SK-N-SH (cell line): ENCODE results near the gene DDX41. TPM values are rescaled to one million over a fixed set of nuclear protein-coding genes. Genes with fewer than 3 reads are reported as not detected.

ENCODE experiments used
- CTCF ChIA-PET: fragments of 300-600, 350-600 bp; formaldehyde crosslinking; extraction: SDS; loops from one replicate; lab custom pipeline; 2021; lab: Yijun Ruan, JAX
- POLR2A ChIA-PET: fragments of 350-600 bp; sonication (Branson Sonifier 250); formaldehyde crosslinking; extraction: SDS; loops from one replicate; lab custom pipeline; 2020; ENCODE audit warnings: antibody characterized with exemption, inconsistent platforms; lab: Yijun Ruan, JAX
- DNase-seq: peaks from one replicate; pipeline ENCODE4 v3.0.0; 2012
- H2AFZ ChIP-seq: fragments of 200-600 bp; sonication (generic); 2 replicates; pipeline ENCODE4 v1.8.1; 2016; ENCODE audit warnings: antibody characterized with exemption, mild to moderate bottlenecking, low read depth
- H3F3A ChIP-seq: fragments of 200-600 bp; sonication (generic); replicated peaks from 2 replicates; pipeline ENCODE3; 2016; ENCODE audit warnings: antibody characterized with exemption, mild to moderate bottlenecking; ENCODE audit not compliant: insufficient read depth
- H3K27ac ChIP-seq, 2 experiments: fragments of 200-500 bp in 1 of 2; fragments of 200-600 bp in 1 of 2; sonication (Bioruptor generic) in 1 of 2; sonication (generic), shearing (Covaris generic) in 1 of 2; 2 replicates each; pipeline versions ENCODE4 v1.5.1 to v1.6.1; 2014 to 2016; ENCODE audit warnings: low read depth in 2 of 2, inconsistent platforms in 1 of 2, low read length in 1 of 2, mild to moderate bottlenecking in 1 of 2, mixed read lengths in 1 of 2
- H3K27me3 ChIP-seq: fragments of 200-600 bp; sonication (generic), shearing (Covaris generic); 2 replicates; pipeline ENCODE4 v1.6.1; 2016; ENCODE audit warnings: mixed run types; ENCODE audit not compliant: insufficient read depth
- H3K36me3 ChIP-seq, 2 experiments: fragments of 200-500 bp in 1 of 2; fragments of 200-600 bp in 1 of 2; sonication (Bioruptor generic) in 1 of 2; sonication (generic) in 1 of 2; replicated peaks in 1 of 2; 2 replicates each; pipeline versions ENCODE3 to v1.5.1; 2014 to 2016; ENCODE audit warnings: low read length in 1 of 2, mild to moderate bottlenecking in 1 of 2; ENCODE audit not compliant: insufficient read depth in 2 of 2, control insufficient read depth in 1 of 2
- H3K4me1 ChIP-seq, 2 experiments: fragments of 200-500 bp in 1 of 2; fragments of 200-600 bp in 1 of 2; sonication (Bioruptor generic) in 1 of 2; sonication (generic), shearing (Covaris generic) in 1 of 2; 2 replicates each; pipeline versions ENCODE4 v1.5.1 to v1.6.1; 2014 to 2016; ENCODE audit warnings: low read depth in 1 of 2, low read length in 1 of 2, mixed run types in 1 of 2; ENCODE audit not compliant: insufficient read depth in 2 of 2, control insufficient read depth in 1 of 2
- H3K4me2 ChIP-seq: fragments of 200-600 bp; sonication (generic), shearing (Covaris generic); 2 replicates; pipeline ENCODE4 v1.6.1; 2017; ENCODE audit warnings: mixed run types
- H3K4me3 ChIP-seq, 2 experiments: fragments of 200-500 bp in 1 of 2; fragments of 200-600 bp in 1 of 2; sonication (Bioruptor generic) in 1 of 2; sonication (generic), shearing (Covaris generic) in 1 of 2; 2 replicates each; pipeline versions ENCODE4 v1.5.1 to v1.8.1; 2014 to 2016; ENCODE audit warnings: low read depth in 2 of 2, inconsistent platforms in 1 of 2, low read length in 1 of 2, mild to moderate bottlenecking in 1 of 2, mixed read lengths in 1 of 2, moderate library complexity in 1 of 2
- H3K79me2 ChIP-seq: fragments of 200-600 bp; sonication (generic); 2 replicates; pipeline ENCODE4 v1.8.1; 2017; ENCODE audit warnings: mild to moderate bottlenecking; ENCODE audit not compliant: insufficient read depth
- H3K9ac ChIP-seq: fragments of 200-600 bp; sonication (generic); 2 replicates; pipeline ENCODE4 v1.6.1; 2017; ENCODE audit warnings: mixed run types
- H3K9me2 ChIP-seq: fragments of 200-600 bp; sonication (generic); 2 replicates; pipeline ENCODE4 v1.6.1; 2017; ENCODE audit warnings: mixed run types
- H3K9me3 ChIP-seq: fragments of 200-600 bp; sonication (generic); 2 replicates; pipeline ENCODE4 v1.6.1; 2017; ENCODE audit warnings: mixed run types, mild to moderate bottlenecking, moderate library complexity
- H4K20me1 ChIP-seq: fragments of 200-600 bp; sonication (generic); 2 replicates; pipeline ENCODE4 v1.6.1; 2017; ENCODE audit warnings: mild to moderate bottlenecking, mixed run types; ENCODE audit not compliant: insufficient read depth
- CHD2 ChIP-seq: fragments of 150-350 bp; IDR thresholded peaks from 2 replicates; pipeline ENCODE4 v1.6.1; 2018; ENCODE audit warnings: low read length; ENCODE audit not compliant: partially characterized antibody
- ELF1 ChIP-seq: IDR thresholded peaks from 2 replicates; pipeline ENCODE4 v1.4.0; 2012
- FOXM1 ChIP-seq: IDR thresholded peaks from 2 replicates; pipeline ENCODE4 v1.4.0; 2012; ENCODE audit warnings: low read depth, mild to moderate bottlenecking
- MXI1 ChIP-seq: IDR thresholded peaks from 2 replicates; pipeline ENCODE4 v1.6.1; 2012; ENCODE audit warnings: mild to moderate bottlenecking, low read depth, low read length, improper control_type of control experiment
- NRF1 ChIP-seq: IDR thresholded peaks from 2 replicates; pipeline ENCODE4 v1.6.1; 2012; ENCODE audit warnings: low read depth, mild to moderate bottlenecking, low read length
- RCOR1 ChIP-seq: fragments of 150-350 bp; IDR thresholded peaks from 2 replicates; pipeline ENCODE4 v1.6.1; 2017; ENCODE audit warnings: antibody characterized with exemption, low read length
- SIN3A ChIP-seq: IDR thresholded peaks from 2 replicates; pipeline ENCODE4 v1.6.1; 2012; ENCODE audit warnings: low read depth, mild to moderate bottlenecking, low read length, moderate library complexity, borderline replicate concordance
- TAF1 ChIP-seq: IDR thresholded peaks from 2 replicates; pipeline ENCODE4 v1.6.1; 2012; ENCODE audit warnings: low read depth, mild to moderate bottlenecking, low read length, moderate library complexity, borderline replicate concordance
- YY1 ChIP-seq: IDR thresholded peaks from 2 replicates; pipeline ENCODE4 v1.4.0; 2012; ENCODE audit warnings: low read depth, mild to moderate bottlenecking
- WGBS: methylation state at CpG from one replicate; pipeline ENCODE4 v1.1.6; 2017; ENCODE audit warnings: low lambda C conversion rate; 5-methylcytosine and 5-hydroxymethylcytosine counted together
- polyA plus RNA-seq, 3 experiments: library from polyadenylated mRNA; depleted of rRNA; stranded (reverse); fragments of >200 nt; gene quantifications; 2 replicates each; pipeline ENCODE4 v1.2.3, GENCODE V29; 2012
- TF ChIP-seq, protein P1 (sequence below): IDR thresholded peaks from 2 replicates; pipeline ENCODE4; 2012
- TF ChIP-seq, protein P2 (sequence below): fragments of 150-350 bp; IDR thresholded peaks from 2 replicates; pipeline ENCODE4 v1.6.1; 2016; ENCODE audit warnings: mild to moderate bottlenecking, low read depth, low read length
- TF ChIP-seq, protein P3 (sequence below): fragments of 200-600 bp; sonication (generic); IDR thresholded peaks from 2 replicates; pipeline ENCODE4 v1.6.1; 2017; ENCODE audit warnings: antibody characterized with exemption, mild to moderate bottlenecking, moderate library complexity

The DDX41 gene
- polyA plus RNA-seq, 1 of the 3 experiments (the other 2 are of a cell fraction): 176 TPM

DNA sequence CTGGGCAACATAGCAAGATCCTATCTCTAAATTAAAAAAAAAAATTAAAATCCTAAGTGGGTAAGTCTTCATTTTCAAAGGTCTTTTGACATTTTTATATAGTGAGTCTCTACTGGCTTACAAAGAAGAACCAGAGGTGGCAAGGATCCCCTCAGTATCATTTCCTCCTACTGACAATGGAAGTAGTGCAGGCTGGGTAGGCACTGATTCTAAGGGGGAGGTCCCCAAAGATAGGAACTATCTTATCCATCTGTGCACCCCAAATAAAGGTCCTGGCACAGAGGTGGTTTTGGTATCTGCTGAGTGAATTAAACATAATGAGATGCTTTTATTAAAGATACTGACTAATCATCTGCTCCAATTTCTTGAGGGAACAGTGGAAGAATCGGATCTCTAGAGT, 33.4 kb upstream of the DDX41 start:
- WGBS: 100% methylated on average over 1 of the region's 1 CpG

DNA sequence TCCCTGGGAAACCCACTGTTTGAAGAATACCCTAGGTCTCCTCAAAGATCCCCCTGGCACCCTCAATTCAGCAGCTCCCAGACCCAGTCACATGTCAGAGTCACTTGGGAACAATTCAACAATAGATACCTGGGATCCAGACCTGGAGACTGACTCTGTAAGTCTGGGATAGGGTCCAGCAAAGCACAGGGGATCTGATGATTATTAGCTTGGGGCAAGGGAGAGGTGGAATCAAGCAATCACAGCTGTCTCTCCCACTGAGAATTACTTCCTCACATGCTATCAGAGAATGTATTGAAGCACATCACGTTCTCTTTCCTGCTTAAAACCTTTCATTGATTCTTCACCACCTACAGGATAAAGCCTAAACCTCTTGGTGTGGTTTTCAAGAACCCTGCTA, 31.7 kb upstream of the DDX41 start:
- Histone ChIP-seq H3K9me2 (no peaks in the 10 kb centered on the region), H3K4me2 (no peak overlapping the region), H3K9me3 (no peaks in the 10 kb centered on the region), H3K27me3 (no peaks in the 10 kb centered on the region), H3K9ac (no peak overlapping the region), H2AFZ (no peak overlapping the region), H3K4me3 (no peak overlapping the region), H3K27ac (peak overlapping the region in 1 of 2 experiments; percentile 50; a peak in 2 of 4 replicates), H3K4me1 (peaks cover 10 to 36% of the 10 kb centered on the region in 2 experiments), H3F3A (peaks cover 32% of the 10 kb centered on the region), H3K36me3 (peaks cover 19 to 24% of the 10 kb centered on the region in 2 experiments), H4K20me1 (peaks cover 87% of the 10 kb centered on the region), H3K79me2 (peaks cover 90% of the 10 kb centered on the region)
- DNase-seq: no peak
- 100% methylated on average over 1 of the region's 1 CpG for WGBS
- POLR2A ChIA-PET: interaction anchor here (1.1 kb wide), 1 partner anchor 27 kb away, joined by 4 read pairs; no protein-coding TSS in a partner anchor
- CTCF ChIA-PET: interaction anchor here (1.3 to 1.4 kb wide), 2 partner anchors 11 to 47 kb away, joined by 3 read pairs; no protein-coding TSS in a partner anchor
- TF ChIP-seq CHD2 (no peak), MXI1 (no peak), TAF1 (no peak), RCOR1 (no peak), NRF1 (no peak), YY1 (no peak)
- TF ChIP-seq, protein P1, sequence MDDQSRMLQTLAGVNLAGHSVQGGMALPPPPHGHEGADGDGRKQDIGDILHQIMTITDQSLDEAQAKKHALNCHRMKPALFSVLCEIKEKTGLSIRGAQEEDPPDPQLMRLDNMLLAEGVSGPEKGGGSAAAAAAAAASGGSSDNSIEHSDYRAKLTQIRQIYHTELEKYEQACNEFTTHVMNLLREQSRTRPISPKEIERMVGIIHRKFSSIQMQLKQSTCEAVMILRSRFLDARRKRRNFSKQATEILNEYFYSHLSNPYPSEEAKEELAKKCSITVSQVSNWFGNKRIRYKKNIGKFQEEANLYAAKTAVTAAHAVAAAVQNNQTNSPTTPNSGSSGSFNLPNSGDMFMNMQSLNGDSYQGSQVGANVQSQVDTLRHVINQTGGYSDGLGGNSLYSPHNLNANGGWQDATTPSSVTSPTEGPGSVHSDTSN: no peak
- TF ChIP-seq, protein P2, sequence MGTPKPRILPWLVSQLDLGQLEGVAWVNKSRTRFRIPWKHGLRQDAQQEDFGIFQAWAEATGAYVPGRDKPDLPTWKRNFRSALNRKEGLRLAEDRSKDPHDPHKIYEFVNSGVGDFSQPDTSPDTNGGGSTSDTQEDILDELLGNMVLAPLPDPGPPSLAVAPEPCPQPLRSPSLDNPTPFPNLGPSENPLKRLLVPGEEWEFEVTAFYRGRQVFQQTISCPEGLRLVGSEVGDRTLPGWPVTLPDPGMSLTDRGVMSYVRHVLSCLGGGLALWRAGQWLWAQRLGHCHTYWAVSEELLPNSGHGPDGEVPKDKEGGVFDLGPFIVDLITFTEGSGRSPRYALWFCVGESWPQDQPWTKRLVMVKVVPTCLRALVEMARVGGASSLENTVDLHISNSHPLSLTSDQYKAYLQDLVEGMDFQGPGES: no peak

More for the DNA sequence above, 33.4 kb upstream of the DDX41 start:
- Histone ChIP-seq H3K36me3 (peaks cover 12 to 19% of the 10 kb centered on the region in 2 experiments), H3F3A (peaks cover 25% of the 10 kb centered on the region), H3K9me3 (no peaks in the 10 kb centered on the region), H3K4me2 (no peak overlapping the region), H4K20me1 (peaks cover 75% of the 10 kb centered on the region), H3K9ac (no peak overlapping the region), H3K9me2 (no peaks in the 10 kb centered on the region), H3K27ac (no peak overlapping the region), H3K4me3 (no peak overlapping the region), H3K27me3 (no peaks in the 10 kb centered on the region), H3K79me2 (peaks cover 80% of the 10 kb centered on the region), H3K4me1 (peaks cover 10 to 33% of the 10 kb centered on the region in 2 experiments), H2AFZ (no peak overlapping the region)
- no peak for DNase-seq
- TF ChIP-seq RCOR1: no peak
- ChIA-PET CTCF (interaction anchor here (1.4 kb wide), 1 partner anchor 49 kb away, joined by 3 read pairs; no protein-coding TSS in a partner anchor), POLR2A (no interaction called here)

DNA sequence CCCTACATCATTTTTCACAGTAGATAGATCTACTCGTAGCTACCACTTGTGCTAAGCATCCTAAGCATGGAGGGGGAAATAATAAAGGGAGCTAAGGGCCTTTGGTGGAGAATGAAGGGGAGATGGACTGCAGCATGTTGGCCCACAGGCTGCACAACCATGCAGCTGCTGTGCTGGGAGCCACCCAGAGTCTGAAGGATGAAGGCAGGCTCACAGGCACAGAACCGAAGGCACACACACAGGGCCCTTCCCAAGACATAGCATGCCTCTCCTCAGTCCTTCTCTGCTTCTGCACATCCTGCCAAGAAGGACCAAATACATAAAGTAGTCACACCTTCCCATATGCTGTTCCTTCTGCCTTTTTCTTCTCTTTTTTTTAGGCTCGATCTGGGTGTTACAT, 31.0 kb upstream of the DDX41 start:
- Histone ChIP-seq H3K4me3 (no peak overlapping the region), H3K79me2 (peaks cover 90% of the 10 kb centered on the region), H4K20me1 (peaks cover 87% of the 10 kb centered on the region), H2AFZ (no peak overlapping the region), H3K4me2 (no peak overlapping the region), H3K36me3 (peaks cover 19 to 24% of the 10 kb centered on the region in 2 experiments), H3K9ac (no peak overlapping the region), H3K4me1 (peaks cover 10 to 33% of the 10 kb centered on the region in 2 experiments), H3K9me3 (no peaks in the 10 kb centered on the region), H3K27ac (peak overlapping the region in 1 of 2 experiments; percentile 39; a peak in 1 of 4 replicates), H3K27me3 (no peaks in the 10 kb centered on the region), H3K9me2 (no peaks in the 10 kb centered on the region), H3F3A (peaks cover 32% of the 10 kb centered on the region)
- 95% methylated on average over 3 of the region's 3 CpGs for WGBS
- CTCF ChIA-PET: interaction anchor here (1.3 to 1.7 kb wide), 3 partner anchors 11 to 46 kb away, joined by 3 to 8 read pairs (median 3); no protein-coding TSS in a partner anchor
- no peak for DNase-seq
- POLR2A ChIA-PET: no interaction called here
- TF ChIP-seq FOXM1 (no peak), SIN3A (no peak), ELF1 (no peak)
- TF ChIP-seq, protein P3, sequence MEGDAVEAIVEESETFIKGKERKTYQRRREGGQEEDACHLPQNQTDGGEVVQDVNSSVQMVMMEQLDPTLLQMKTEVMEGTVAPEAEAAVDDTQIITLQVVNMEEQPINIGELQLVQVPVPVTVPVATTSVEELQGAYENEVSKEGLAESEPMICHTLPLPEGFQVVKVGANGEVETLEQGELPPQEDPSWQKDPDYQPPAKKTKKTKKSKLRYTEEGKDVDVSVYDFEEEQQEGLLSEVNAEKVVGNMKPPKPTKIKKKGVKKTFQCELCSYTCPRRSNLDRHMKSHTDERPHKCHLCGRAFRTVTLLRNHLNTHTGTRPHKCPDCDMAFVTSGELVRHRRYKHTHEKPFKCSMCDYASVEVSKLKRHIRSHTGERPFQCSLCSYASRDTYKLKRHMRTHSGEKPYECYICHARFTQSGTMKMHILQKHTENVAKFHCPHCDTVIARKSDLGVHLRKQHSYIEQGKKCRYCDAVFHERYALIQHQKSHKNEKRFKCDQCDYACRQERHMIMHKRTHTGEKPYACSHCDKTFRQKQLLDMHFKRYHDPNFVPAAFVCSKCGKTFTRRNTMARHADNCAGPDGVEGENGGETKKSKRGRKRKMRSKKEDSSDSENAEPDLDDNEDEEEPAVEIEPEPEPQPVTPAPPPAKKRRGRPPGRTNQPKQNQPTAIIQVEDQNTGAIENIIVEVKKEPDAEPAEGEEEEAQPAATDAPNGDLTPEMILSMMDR: no peak
